Germinal center (tissue), 1 donor: ENCODE measurements around the gene COL15A1.

Experiments
- DNase-seq: peaks from one replicate; pipeline ENCODE4 v3.0.0; 2012; ENCODE audit warnings: mixed read lengths, low spot score

The COL15A1 gene

DNA sequence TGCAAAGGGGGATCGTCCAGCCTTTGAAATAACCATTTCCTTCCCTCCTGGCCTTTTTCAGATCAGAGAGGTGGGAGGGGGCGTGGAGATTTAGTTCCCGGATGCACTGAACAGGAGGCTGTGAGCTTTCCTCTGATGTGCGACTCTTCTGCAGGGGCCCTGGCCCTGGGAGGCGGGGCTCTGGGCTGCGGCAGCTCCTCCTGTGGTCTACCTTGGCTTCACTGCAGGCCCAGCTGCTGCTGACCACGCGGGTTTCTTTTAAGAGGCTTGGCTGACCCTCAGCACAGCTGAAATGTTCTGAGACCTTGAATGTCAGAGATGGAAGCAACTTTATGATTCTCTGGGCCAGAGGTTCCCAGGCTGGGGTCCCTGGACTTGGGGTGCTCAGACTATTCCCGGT lies 27.0 kb upstream of the COL15A1 start:
- DNase-seq: no peak

DNA sequence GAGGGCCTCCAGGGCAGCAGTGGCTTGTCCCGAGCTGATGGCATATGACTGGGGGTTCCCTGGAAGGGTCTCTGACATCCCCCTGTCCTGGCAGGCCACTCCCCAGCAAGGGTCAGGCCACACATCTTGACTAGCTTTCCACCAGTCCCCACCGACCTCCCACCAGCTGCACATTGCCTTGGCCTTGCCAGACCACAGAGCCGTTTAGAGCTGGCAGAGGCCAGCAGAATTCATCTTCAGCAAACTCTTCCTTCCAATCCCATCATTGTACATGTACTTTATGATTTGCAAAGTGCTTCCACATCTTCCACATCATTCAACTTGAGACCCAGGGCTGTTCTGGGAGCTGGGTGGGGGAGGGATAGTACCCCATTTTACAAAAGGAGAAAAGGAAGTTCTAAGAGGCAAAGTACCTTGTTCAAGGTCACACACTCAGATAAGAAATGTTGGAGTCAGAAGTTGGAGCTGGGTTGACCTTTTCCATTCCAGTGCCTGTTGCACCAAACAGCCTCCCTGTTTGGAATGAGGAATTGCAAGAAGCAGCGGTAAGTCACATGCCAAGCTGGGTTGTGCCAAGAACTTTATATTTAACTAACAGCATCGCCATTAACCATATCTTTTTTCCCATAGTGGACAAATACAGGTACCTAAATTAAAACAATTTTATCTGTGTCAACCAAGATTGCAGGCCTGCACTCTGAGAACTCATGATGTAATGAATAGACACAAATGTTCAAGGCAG lies 25.8 kb upstream of the COL15A1 start:
- no peak for DNase-seq

DNA sequence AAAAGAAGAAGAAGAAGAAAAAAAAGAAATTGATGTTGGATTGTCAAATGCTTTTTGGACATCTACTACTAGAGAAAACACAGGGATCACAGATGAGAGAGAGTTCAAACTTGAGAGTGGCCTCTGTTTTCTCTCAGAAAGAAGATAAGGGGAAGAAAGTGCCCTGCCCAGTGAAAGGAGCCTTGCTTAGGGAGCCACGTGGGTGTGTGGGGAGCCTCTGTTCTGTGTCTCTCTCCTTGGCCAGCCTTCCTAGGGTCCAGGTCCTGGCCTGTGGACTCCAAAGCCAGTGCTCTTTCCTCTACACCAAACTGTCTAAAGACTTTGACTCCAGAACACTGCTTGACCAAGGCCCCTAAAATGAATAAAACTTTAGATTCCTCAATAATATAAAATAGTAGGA lies 22.0 kb upstream of the COL15A1 start:
- DNase-seq: no peak

DNA sequence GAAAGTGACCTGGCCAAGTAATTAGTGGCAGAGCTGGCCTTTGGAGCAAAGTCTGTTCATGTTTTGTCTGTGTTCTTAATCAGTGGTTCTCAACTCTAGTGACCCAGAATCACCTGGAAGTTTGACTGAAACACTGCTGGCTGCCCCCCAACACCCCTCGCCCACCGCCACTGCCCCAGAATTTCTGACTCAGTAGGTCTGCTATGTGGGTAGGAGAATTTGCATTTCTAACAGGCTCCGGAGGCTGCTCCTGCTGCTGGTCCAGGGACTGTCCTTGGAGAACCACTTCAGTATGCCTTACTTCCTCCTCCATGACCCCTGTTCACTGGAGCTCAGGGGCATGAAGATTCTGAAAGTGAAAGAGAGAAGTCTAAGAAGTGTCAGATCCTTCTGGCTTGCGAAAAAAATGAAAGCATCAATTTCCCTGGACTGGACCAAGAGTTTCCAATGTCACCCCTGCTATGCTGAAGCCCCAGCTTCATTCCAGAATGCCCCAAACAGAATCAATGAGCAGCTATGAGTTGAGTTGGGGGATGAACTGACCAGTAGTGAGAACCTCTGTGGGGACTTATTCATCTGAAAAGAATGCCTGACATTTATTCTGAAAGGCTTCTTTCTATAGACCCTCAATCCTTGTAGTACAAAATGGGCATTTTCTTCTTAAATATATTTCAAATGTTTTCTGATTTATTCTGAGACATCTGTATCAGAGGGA lies 20.8 kb upstream of the COL15A1 start:
- no peak for DNase-seq

DNA sequence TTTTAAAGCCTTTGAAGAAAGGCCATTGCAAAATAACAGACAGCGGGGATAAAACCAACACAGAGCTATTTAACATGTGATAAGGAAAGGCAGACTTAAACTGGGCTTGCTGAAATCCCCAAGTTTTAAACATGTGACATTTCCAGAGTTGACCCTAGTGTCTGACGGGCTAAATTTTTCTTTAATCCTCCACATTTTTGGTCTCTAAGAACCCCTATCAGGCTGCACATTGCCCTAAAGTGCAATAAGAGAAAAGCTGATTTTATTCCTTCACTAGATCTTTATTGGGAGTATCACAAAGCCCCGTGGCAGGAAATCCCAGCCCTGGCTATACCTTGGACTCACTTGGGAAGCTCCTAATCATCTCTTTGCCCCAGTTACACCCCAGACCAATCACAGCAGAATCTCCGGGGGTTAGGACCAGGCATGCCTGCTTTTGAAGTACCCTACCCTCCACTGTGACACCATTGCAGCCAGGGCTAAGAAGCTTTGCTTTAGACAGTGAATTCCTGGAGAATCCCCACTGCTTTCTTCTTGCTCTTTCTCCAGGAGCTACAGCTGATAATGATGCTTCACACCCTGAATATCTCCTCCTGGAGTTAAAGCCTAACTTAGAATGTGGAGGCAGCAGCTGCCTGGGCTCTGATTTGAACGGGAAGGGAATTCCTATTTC lies 20.1 kb upstream of the COL15A1 start:
- DNase-seq: no peak

DNA sequence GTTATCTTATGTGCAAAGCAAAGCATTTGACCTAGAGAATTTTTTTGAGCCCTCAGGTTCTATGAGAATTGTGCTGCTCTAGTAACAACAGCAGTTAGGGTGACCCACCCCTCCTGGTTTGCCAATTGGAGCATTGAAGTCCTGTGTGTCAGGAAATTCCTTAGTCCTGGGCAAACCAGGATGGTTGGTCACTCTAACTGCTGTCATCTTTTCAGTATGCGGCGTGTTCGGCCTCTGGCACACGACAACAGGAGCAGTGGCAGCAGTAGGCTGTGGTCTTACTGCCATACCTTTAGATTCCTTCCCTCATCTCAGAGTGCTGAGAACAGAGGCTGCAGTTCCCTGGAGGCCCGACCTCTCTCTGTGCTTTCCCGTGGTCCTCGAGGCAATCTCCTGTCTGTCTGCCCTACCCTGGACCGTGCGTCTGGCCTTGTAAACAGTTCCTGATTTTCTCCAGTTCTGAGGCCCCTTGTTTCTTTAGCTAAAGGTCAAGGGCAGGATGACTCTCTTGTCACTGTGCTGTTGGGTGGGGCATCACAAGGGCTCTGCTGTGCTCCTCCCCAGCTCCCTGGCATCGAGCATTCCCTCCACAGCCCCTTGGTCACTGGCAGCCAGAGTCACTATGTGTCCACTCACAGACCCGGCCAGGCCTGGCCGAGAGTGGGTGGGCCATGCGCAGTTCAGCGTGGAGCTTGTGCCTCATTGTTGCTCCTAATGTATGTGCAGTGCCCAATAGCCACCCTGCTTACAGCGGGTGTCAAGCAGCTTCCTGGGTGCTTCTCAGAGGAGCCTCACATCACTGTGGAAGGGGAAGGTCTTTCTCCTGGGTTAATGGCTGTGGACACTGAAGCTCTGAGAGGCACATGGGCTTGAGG lies 18.5 kb upstream of the COL15A1 start:
- DNase-seq: no peak

DNA sequence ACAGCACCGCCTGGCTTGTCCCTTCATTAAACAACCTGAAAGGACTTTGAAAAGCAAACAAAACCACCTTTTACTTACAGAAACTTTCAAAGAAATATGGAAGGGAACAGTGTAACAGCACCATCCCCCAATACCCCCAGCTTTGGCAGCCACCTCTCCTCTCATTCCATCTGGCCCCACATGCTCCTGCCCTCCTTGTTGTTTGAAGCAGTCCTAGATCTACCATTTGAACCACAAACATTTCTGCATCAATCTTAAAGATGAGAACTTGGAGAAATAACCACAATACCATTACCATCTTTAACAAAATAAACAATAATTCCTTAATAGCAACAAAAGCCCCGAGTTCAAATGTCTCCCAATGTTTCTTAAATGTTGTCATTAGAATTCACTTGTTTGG lies 17.8 kb upstream of the COL15A1 start:
- no peak for DNase-seq

DNA sequence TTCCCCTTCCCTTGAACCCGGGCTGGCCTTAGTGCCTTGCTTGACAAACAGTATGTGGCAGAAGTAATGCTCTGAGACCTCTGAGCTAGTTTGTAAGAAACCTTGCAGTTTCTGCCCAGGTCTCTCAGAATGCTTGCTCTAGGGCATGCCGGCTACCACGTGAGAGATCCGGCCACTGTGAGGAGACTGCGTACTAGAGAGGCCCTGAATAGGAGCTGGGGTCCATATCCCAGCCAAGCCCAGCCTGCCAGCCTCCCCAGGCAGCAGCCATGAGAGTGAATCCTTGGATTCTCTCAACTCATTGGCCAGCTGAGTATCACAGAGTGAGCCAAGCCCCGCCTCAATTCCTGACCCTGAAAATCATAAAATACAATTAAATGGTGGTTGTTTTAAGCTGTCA lies 16.0 kb upstream of the COL15A1 start:
- DNase-seq: no peak

DNA sequence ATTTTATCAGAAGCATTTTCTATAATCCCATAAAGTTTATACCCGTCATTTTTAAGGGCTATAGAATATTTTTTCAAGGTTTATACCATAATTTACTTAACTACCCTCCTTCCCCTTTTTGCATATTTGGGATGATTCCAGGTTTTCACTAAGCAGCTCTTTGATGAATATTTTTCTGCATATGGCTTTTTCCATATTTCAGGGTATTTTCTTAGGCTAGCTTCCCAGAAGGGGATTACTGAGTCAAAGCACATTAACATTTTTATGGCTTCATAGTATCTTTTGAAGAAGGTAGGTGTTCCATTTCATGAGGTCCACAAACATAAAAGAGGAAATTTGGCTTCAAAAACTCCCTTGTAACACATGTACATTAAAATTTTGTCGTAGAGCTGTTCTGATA lies 14.6 kb upstream of the COL15A1 start:
- no peak for DNase-seq

DNA sequence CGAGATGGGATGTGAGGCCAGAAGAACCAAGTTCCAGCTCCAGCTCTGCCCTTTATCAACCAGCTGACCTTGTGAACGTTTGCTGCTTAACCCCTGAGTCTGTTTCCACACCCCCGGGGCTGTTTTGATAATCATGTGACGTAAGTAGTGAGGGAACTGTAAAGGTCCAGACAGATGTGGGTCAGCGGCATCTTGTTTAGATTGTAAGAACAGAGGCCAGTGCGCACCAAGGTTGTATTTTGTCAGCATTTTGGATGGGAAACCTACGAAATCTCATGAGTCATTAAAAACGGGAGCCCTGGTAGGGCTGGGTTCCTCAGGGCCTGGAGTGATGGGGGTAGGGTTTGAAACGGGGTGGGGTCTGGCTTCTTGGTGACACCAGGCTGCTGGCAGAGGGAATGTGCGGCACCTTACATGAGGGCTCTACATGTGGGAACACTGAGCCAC lies 13.8 kb upstream of the COL15A1 start:
- DNase-seq: no peak

DNA sequence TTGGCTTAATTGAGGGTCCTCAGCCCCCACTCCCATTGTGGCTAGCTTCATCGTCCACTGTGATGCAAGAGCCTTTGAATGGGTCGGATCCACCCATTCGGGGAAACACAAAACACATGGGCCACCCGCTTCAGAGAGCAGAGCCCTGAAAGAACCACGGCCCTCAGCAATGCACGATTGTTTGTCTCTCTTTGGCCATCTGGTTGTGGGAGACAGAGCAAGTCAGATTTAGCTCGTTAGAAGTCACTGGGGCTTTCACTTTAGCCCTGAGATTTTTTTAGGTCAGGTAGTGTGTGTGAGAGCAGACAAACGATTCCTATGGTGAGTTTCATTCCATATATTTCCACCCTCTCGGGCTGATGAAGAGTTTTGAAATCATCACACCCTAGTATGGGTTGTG lies 12.9 kb upstream of the COL15A1 start:
- DNase-seq: no peak

DNA sequence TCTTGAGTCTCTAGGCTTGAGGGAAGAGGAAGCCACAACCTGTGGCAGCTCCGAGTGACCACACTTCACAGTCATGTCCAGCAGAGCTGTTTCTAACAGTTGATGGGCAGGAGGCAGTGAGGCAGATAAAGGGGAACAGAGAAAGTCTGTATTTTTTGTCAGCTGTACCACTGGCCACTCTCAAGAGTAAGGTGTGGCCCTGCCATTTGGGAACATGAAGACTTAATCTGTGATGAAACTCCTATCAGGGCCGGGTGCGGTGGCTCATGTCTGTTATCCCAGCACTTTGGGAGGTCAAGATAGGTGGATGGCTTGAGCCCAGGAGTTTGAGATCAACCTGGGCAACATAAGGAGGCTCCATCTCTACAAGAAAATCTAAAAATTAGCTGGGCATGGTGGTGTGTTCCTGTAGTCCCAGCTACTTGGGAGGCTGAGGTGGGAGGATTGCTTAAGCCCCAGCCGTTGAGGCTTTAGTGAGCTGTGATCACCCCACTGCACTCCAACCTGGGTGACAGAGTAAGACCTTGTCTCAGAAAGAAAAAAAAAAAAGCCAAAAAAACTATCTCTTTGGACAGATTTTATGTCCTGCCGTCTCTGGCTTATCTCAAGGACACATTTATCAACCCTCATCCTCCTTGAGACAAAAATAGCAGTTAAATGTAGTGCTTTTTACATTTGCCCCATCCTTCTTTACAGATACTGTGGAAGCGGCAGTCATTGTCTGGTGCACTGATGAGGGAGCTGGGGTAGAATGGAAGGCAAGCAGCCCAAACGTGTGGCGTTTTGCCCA lies 11.9 kb upstream of the COL15A1 start:
- DNase-seq: no peak

DNA sequence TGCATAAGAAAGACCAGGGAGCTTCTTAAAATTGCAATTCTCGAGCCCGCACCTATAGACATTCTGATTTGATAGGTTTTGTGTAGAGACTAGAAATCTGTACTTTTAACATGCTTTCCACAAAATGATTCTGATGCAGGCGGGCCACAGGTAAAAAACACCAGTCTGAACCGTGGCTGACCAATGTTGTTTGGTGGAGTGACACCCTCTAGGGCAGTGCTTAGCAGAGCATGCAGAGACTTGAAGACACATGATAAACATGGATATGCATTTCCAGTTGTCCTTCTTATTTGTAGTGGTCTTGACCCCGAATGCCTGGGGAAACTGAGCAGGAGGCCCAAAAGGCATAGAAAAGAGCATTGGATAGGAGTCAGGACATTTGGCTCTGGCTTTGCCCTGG lies 10.5 kb upstream of the COL15A1 start:
- no peak for DNase-seq

DNA sequence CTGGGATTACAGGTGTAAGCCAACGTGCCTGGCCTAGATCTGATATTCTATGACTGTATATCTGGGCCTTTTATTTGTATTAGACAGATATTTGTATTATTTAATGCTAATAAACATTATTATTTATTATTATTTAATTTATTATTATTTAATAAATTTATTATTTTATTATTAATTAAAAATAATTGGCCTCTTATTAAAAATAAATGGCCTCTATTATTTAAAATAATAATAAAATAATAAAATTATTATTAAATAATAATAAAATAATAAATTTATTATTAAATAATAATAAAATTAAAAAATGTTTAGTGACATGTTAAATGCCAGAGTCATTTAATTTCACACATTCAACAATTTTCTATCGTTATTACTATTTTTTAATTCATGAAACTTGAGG lies 9.8 kb upstream of the COL15A1 start:
- DNase-seq: no peak

DNA sequence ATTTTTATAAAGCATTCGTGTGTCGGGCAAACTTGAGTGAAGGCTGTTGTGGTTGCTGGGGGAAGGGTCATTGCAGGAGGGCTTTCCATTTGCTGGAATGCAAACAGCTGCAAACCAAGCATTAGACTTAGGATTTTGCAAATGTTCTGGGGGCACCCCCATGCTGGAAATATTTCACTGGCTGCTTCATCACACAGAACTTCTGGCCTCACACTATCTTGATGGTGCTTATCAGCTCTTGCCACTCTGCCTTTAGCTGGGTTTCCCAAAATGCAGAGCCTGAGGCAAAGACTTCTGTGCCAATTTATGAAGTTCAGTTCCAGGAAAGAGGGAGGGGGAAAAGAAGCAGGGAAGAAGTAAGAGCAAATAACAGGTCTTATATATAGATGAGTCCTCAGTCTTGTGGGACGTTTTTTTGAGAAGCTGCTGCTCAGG lies 8.6 kb upstream of the COL15A1 start:
- DNase-seq: no peak

DNA sequence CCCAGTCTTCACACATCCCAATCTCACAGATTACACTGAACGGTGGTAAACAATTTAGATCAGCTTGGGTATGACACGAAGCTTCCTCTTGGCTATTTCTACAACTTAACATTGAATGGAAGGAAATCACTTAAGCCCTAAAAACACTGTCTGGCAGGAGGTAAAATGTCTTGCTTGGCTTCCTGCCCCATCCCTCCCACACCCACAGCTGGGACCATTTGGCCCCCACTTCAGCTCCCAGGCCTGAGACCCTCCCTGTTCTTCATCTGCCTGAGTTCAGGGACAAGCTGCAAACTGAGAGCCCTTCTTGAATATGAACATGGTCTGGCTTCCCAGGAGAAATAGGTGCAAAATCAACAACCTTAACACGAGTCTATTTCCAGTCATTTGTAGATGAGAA lies 3.4 kb upstream of the COL15A1 start:
- no peak for DNase-seq

DNA sequence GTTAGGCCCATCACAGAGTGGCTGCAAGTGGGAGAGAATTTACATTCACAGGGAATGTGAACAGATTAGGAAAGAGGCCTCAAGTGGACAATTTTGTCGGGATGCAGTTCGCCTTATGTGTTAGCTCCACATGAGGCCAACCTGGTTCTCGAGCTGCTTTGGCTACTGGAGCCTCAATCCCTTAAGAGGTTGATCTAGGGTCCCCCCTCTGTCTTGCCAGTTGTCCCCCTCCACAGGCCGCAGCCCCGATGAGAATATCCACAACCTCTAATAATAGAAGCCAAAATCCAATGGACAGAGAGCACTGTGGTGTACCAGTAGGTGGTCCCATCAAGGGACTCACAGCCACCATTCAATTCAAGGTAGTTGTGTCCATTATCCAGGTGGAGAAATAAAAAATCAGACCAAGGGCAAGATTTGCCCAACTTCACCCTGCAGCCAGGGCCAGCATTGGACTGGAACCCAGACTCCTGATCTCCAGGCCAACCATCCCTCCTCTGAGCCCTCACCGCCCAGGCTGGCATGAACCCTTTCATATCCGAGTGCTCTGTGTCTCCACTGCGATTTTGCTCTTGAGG lies 1.7 kb upstream of the COL15A1 start:
- DNase-seq: no peak

DNA sequence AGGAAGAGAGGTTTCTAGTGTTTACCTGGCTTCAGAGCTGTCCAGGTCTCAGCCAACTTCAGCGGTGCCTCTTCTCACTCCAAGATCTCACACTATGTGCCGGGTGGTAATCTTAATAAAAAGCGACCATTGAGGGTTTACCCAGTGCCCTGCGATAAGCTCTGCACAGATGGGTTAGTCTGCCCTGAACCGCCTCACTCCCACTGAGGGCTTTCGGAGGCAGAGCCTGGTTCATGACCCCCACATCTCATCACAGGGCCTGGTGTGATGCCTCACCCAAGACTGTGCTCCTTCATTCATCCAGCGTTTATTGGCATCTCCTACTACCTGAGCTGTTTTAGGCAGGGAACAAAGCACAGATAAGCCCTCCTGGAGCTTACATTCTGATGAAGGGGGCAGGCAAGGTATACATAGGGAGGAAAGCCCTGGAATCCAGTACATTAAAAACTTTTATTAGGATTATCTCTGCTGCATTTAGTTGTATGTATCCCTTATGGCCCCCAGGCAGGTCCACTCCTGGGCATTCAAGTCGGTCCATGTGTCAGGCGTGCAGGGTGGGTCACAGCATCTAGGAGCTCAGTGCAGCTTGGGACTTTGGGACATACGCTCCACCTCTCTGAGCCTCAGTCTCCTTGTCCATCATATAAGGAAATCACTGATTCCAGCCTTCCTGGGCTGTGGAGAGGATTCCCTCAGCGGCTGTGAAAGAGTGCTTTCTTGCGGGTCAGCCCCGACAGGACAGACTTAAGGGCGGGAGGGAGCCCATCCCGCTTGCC lies 613 bp upstream of the COL15A1 start:
- no peak for DNase-seq

DNA sequence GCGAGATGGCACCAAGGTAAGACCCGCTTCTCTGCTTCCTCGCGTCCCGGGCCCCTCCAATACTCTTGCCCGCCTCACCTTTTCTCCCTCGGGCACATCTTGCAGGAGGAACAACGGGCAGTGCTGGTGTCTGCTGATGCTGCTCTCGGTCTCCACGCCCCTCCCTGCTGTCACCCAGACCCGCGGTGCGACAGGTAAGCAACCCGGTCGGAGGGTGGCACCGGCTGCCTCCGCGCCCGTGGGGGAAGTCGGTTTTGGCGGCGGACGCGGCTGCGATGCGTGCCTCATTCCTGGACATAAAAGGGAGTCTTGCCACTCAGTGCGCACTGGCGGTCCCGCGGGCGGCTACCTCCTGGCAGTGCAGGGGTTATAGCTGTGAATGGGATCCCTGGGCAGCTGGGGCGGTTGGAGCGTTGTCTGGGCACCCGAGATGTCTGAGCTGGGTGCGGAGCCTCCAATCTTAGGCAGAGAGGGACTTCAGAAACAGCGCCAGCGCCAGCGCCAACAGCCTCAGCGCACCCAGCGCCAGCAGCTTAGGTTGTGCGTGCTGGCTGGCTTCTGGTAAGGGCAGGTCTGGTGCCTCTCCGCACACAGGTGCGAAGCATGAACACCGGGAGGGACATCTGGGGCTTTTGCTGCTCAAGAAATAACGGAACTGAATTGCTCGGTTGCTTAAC lies 488 bp downstream of the COL15A1 start:
- DNase-seq: peak; percentile 13

DNA sequence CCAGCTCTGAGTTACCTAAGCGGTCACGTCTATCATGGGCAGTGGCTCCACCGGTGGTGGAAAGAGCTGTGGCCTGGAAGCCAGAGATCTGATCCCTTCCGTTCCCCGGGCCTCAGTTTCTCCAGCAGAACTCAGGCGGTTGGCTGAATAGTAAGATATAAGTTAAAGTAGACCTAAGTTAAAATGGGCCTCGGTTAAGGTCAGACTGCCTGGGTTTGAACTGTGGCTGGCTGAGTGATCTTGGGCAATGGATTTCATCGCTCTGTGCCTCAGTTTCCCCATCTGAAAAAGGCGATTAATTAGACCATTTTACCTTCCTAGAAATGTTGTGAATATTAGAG lies 997 bp downstream of the COL15A1 start:
- DNase-seq: no peak
